ENCODE results near the gene CTNND2. TPM values are rescaled to one million over a fixed set of nuclear protein-coding genes. Genes with fewer than 3 reads are reported as not detected.

Gene CTNND2
- total RNA-seq, 2 experiments from 2014 or later: not detected

DNA sequence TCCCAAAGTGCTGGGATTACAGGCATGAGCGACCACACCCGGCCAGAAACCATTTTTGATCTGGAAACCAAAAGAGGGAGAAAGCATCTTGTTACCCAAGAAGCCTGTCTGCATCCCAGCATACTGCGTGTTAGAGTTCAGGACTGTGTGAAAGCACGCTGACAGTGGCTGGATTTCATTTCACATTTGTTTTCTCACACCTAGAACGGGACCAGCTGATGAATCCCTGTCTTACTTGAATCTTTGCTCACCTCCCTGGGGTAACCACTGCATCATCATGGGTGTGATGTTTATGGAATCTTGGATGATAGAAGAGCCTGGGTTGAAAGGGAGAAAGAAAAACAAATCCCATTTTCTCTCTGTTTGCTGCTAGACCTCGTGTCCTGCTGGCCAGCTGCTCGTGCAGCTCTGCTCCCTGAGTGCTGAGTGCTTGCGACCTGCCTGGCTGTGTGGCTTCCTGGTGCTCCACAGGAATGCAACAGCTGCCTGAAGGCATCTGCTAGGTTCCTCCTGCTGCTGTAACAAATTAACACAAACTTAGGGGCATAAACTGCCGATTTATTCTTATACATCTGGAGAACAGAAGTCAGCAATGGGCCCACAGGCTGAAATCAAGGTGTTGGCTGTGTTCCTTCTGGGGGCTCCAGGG is 764.9 kb downstream of the CTNND2 start:
- intact Hi-C loops (cut with micrococcal nuclease): no loop called here
- ATAC-seq (no peak), DNase-seq (no peak)
- TF ChIP-seq, protein P1, sequence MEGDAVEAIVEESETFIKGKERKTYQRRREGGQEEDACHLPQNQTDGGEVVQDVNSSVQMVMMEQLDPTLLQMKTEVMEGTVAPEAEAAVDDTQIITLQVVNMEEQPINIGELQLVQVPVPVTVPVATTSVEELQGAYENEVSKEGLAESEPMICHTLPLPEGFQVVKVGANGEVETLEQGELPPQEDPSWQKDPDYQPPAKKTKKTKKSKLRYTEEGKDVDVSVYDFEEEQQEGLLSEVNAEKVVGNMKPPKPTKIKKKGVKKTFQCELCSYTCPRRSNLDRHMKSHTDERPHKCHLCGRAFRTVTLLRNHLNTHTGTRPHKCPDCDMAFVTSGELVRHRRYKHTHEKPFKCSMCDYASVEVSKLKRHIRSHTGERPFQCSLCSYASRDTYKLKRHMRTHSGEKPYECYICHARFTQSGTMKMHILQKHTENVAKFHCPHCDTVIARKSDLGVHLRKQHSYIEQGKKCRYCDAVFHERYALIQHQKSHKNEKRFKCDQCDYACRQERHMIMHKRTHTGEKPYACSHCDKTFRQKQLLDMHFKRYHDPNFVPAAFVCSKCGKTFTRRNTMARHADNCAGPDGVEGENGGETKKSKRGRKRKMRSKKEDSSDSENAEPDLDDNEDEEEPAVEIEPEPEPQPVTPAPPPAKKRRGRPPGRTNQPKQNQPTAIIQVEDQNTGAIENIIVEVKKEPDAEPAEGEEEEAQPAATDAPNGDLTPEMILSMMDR (IDR thresholded peaks at IDR 0.05): no peak
- no peaks in the 10 kb centered on the region for H3K36me3 Mint-ChIP-seq (ENCODE audit: low read depth)
- no peaks in the 10 kb centered on the region for H3K9me3 Mint-ChIP-seq
- ChIA-PET CTCF (no interaction called here), POLR2A (no interaction called here)
- no peak overlapping the region for H3K27ac Mint-ChIP-seq
- H3K4me3 Mint-ChIP-seq: no peak overlapping the region
- no peaks in the 10 kb centered on the region for H3K27me3 Mint-ChIP-seq
- H3K4me1 Mint-ChIP-seq (ENCODE audit: low read depth): peaks cover 4% of the 10 kb centered on the region

DNA sequence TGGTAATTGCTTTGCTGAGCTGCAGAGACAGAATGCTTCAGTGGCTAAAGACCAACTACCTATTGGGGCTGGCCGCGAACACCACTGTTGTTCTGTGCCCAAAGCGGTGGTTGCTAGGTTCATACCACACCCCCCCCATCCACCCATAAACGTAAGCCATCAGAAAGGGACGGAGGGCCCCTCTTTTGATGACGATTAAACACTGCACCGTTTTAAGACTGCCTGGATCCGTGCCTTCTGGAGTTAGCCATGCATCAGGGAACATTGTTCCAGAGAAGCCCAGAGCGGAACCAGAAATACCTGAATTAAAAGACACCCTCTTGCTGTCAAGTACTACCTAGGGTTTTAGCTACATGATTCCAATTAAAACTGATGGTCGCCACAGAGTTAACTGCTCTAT is 774.1 kb downstream of the CTNND2 start:
- no peaks in the 10 kb centered on the region for H3K27me3 Mint-ChIP-seq
- ATAC-seq: no peak
- CTCF ChIA-PET: no interaction called here
- TF ChIP-seq, protein P1 (IDR thresholded peaks at IDR 0.05): no peak
- no peaks in the 10 kb centered on the region for H3K9me3 Mint-ChIP-seq
- H3K4me3 Mint-ChIP-seq: no peak overlapping the region
- no peaks in the 10 kb centered on the region for H3K36me3 Mint-ChIP-seq (ENCODE audit: low read depth)
- intact Hi-C loops (cut with micrococcal nuclease): no loop called here
- no peaks in the 10 kb centered on the region for H3K4me1 Mint-ChIP-seq (ENCODE audit: low read depth)
- DNase-seq: no peak
- POLR2A ChIA-PET: no interaction called here
- no peak overlapping the region for H3K27ac Mint-ChIP-seq

DNA sequence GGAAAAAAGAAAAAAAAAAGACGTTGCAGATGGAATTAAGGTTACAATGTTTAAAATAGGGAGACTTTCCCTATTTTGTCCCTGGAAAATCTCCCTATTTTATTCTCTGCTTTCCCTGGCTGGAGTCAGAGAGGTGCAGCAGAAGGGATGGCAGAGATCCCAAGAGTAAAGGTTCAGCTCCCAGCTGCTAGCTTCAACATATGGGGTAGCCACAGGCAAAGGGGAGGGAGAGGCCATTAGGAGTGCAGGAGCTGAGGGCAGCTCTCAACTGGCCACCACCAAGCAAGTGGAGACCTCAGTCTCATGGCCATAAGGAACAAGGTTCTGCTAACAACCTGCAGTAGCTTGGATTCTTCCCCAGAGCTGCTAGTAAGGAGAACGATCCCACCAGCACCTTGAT is 776.2 kb downstream of the CTNND2 start:
- no peaks in the 10 kb centered on the region for H3K9me3 Mint-ChIP-seq
- no peaks in the 10 kb centered on the region for H3K36me3 Mint-ChIP-seq (ENCODE audit: low read depth)
- intact Hi-C loops (cut with micrococcal nuclease): no loop called here
- no peak for ATAC-seq
- H3K27ac Mint-ChIP-seq: no peak overlapping the region
- no peaks in the 10 kb centered on the region for H3K4me1 Mint-ChIP-seq (ENCODE audit: low read depth)
- H3K4me3 Mint-ChIP-seq: no peak overlapping the region
- no peaks in the 10 kb centered on the region for H3K27me3 Mint-ChIP-seq
- POLR2A ChIA-PET: interaction anchor here (1.2 kb wide), 1 partner anchor 18 kb away, joined by 3 read pairs; no protein-coding TSS in a partner anchor
- CTCF ChIA-PET: interaction anchor here (1.3 kb wide), 1 partner anchor 15 kb away, joined by 3 read pairs; no protein-coding TSS in a partner anchor
- TF ChIP-seq, protein P1 (IDR thresholded peaks at IDR 0.05): no peak
- DNase-seq: no peak

- no peak for ATAC-seq
- intact Hi-C loops (cut with micrococcal nuclease): no loop called here
Observed at GRCh38 chr5:11126844-11127243, 777.4 kb downstream of the CTNND2 start.

GRCh38 chr5:11121885-11122284 is 782.4 kb downstream of the CTNND2 start:
- TF ChIP-seq, protein P1 (IDR thresholded peaks at IDR 0.05): no peak
- ChIA-PET CTCF (no interaction called here), POLR2A (interaction anchor here (0.7 kb wide), 1 partner anchor 52 kb away, joined by 3 read pairs; no protein-coding TSS in a partner anchor)
- intact Hi-C loops (cut with micrococcal nuclease): no loop called here
- H3K9me3 Mint-ChIP-seq: no peaks in the 10 kb centered on the region
- DNase-seq (no peak), ATAC-seq (no peak)
- H3K27me3 Mint-ChIP-seq: peaks cover 1% of the 10 kb centered on the region
- no peak overlapping the region for H3K4me3 Mint-ChIP-seq
- no peak overlapping the region for H3K27ac Mint-ChIP-seq
- H3K36me3 Mint-ChIP-seq (ENCODE audit: low read depth): no peaks in the 10 kb centered on the region
- peaks cover 2% of the 10 kb centered on the region for H3K4me1 Mint-ChIP-seq (ENCODE audit: low read depth)

More at GRCh38 chr5:11126844-11127243, 777.4 kb downstream of the CTNND2 start:
- Mint-ChIP-seq H3K27me3 (peaks cover 1% of the 10 kb centered on the region), H3K4me3 (no peak overlapping the region), H3K27ac (no peak overlapping the region), H3K9me3 (no peaks in the 10 kb centered on the region), H3K36me3 (ENCODE audit: low read depth) (no peaks in the 10 kb centered on the region), H3K4me1 (ENCODE audit: low read depth) (no peaks in the 10 kb centered on the region)
- TF ChIP-seq, protein P1 (IDR thresholded peaks at IDR 0.05): no peak
- POLR2A ChIA-PET: no interaction called here
- DNase-seq: no peak
- CTCF ChIA-PET: no interaction called here

All from activated CD8-positive, alpha-beta T cell treated with anti-CD3 and anti-CD28 coated beads for 36 hours (primary cell).